MM.1S (cell line): Measurements from ENCODE around the gene FBXL4.

Source experiments
- EZH2 ChIP-seq: fragments of 300-600 bp; sonication (generic); optimal IDR thresholded peaks from 2 replicates; pipeline ENCODE3; 2017; ENCODE audit warnings: low read depth, mild to moderate bottlenecking, antibody characterized with exemption, low read length, mixed read lengths
- TF ChIP-seq, protein P1 (sequence below): fragments of 300-600 bp; sonication (generic); IDR thresholded peaks from 2 replicates; pipeline ENCODE4 v1.5.1; 2016; ENCODE audit warnings: antibody characterized with exemption, low read length, mixed read lengths

DNA sequence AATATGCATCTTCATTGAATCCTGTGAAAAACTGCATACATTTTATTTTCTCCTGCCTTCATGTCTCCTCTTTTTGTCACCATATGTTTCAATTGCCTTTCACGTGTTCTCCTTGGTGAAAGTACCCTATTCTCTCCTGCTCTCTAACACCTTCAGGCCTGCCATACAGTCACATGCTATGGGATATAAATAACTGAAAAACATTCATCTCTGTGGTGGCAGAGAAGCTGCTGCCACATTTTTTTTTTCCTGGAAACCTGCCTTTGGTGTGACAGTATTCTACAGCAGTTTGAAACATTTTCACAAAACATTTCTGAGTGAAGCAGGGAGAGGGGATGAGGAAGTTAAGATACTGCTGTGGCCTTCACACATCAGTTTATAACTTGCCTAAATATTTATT, 44.8 kb upstream of the FBXL4 start:
- TF ChIP-seq, protein P1, sequence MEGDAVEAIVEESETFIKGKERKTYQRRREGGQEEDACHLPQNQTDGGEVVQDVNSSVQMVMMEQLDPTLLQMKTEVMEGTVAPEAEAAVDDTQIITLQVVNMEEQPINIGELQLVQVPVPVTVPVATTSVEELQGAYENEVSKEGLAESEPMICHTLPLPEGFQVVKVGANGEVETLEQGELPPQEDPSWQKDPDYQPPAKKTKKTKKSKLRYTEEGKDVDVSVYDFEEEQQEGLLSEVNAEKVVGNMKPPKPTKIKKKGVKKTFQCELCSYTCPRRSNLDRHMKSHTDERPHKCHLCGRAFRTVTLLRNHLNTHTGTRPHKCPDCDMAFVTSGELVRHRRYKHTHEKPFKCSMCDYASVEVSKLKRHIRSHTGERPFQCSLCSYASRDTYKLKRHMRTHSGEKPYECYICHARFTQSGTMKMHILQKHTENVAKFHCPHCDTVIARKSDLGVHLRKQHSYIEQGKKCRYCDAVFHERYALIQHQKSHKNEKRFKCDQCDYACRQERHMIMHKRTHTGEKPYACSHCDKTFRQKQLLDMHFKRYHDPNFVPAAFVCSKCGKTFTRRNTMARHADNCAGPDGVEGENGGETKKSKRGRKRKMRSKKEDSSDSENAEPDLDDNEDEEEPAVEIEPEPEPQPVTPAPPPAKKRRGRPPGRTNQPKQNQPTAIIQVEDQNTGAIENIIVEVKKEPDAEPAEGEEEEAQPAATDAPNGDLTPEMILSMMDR: no peak
- no peak for TF ChIP-seq EZH2
